ENCODE measurements around the gene ACER1.
"Not testable (repeated sequence)": the region's sequence is repeated elsewhere in the genome, so short reads cannot be mapped to it uniquely, and the experiment has no call there.

ACER1 gene
- total RNA-seq, result 0.70 to 1.7 reads per million in 2 donors

GRCh38 chr19:6333439-6333838, at the start of gene ACER1:
Gene ACER1, minus strand, starts transcription at chr19:6333612. Its CDS starts 61 bp downstream, at chr19:6333551.
- DNase-seq, result no peak

DNA sequence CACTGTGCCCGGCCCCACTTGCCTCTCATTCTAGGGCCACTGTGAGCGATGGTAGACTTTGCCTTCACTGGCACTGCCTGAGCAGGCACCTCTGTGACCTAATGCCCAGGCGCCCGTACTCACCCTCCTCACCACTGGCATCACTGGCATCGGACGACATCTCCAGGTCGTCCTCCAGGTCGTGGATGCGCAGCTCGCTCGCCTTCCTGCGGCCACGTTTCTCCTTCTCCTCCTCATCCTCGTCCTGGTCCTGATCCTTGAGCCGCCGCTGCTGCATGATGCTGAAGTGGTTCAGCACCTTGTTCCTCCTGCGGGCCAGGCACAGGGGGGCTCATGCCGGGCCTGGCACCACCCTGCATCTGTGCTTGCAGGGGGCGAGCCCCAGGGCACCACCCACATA, 49.8 kb upstream of the ACER1 start:
- no peak for DNase-seq

DNA sequence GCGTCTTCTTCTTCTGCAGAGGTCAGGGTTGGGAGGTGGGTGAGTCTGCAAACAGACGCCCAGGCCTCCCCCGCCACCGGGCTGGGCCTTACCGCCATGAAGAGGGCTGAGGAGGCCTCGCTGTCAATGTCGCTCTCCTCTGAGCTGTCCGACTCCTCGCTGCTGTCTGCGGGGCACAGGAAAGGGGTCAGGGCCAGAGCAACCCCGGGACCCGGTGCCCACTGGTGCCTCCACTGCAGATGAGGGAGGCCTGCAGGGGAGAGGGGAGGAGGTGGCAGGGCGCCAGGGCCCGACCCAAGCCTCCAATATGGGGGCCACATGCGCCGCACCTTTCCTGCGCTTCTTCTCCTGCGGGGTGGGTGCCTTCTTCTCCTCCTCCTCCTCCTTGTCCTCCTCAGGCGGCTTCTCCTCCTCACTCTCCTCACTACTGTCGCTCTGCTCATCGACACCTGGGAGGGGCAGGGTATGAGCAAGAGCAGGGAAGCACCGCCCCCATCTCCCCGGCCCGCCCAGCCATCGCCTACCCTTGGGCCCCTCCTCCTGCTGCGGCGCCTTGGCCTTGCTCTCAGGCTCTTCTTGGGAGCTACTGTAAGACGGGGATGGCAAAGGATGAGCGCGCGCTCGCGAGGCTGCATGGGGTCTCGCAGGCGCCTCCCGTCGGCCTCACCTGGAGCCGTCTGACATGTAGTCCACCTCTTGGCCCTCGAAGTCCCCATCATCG, 47.8 kb upstream of the ACER1 start:
- DNase-seq, result no peak

GRCh38 chr19:6379744-6380143, 46.3 kb upstream of the ACER1 start:
- DNase-seq, result no peak

- no peak for DNase-seq
Observed at GRCh38 chr19:6378486-6378885, 45.1 kb upstream of the ACER1 start.

DNA sequence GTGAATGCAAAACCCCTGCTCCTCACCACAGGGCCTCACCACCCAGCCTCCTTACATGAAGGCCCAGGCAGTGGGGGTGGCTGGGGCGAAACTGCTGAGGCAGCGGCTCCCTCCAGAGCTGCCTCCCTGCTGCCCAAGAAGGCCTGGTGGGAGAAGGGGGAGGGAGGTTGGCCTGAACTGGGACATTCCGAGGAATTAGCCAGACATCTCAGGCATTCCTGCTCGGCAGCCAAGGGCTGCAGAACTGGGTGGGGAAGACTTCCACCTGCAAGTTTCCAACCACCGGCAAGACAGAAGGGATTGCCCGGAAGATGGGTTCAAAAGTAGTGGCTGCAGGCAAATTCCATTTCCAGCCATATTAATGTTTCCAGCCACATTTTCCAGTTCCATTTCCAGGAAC, 44.6 kb upstream of the ACER1 start:
- DNase-seq, result no peak

DNA sequence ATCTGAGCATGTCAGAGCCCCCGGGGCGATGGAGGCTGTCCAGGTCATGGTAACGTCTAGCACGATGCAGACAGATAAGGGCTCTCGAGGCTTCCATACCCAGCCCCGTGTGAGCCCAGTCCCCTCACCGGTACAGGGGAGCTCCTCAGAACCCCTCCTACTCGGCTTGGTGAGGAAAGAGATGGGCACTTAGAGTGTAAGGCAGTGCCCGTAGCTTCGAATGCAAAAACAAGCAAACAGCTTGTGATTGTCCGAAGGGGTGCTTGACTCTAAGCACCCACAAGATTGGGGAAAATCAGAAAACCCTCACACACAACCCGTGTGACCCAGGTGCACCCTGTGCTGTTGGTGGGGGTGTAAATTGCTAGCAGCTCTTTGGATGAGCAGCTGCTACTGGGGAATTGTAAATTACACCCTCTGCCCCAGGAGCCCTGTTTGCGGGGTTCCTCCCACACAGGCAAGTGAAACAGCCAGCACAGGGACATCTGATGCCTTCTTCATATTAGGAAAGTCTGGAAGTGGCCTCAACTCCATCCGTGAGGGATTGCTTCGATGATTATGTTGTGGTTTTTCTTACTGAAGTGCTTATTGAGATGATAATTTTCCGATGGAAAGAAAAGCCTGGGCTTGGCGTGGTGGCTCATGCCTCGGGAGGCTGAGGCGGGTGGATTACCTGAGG, 43.2 kb upstream of the ACER1 start:
- DNase-seq, result no peak

GRCh38 chr19:6375411-6376010, 42.1 kb upstream of the ACER1 start, which contains the start of gene PSPN:
Gene PSPN, minus strand, starts transcription at chr19:6375933. Its CDS starts 84 bp downstream, at chr19:6375849.
- no peak for DNase-seq

GRCh38 chr19:6374711-6375410, 41.4 kb upstream of the ACER1 start:
- no peak for DNase-seq

DNA sequence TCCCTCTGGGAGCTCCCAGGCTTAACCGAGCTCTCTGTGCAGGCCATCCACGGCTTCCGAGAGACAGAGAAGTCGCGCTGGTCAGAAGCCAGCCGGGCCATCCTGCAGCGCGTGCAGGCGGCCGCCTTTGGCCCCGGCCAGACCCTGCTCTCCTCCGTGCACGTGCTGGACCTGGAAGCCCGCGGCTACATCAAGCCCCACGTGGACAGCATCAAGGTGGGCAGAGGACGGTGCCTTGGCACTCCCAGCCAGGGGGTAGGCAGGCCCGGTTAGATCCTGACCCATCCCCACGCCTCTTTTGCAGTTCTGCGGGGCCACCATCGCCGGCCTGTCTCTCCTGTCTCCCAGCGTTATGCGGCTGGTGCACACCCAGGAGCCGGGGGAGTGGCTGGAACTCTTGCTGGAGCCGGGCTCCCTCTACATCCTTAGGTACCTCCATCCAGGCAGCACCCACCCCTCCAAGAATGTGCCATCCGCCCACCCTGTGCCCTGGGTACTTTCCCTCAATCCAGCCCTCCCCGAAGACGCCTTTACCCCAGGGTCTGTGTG, 40.8 kb upstream of the ACER1 start:
- DNase-seq, result no peak

- DNase-seq, result no peak
Observed at GRCh38 chr19:6373813-6374108, 40.3 kb upstream of the ACER1 start.

- peak; percentile 99 for DNase-seq
Observed at GRCh38 chr19:6373096-6373812, 39.8 kb upstream of the ACER1 start.

DNA sequence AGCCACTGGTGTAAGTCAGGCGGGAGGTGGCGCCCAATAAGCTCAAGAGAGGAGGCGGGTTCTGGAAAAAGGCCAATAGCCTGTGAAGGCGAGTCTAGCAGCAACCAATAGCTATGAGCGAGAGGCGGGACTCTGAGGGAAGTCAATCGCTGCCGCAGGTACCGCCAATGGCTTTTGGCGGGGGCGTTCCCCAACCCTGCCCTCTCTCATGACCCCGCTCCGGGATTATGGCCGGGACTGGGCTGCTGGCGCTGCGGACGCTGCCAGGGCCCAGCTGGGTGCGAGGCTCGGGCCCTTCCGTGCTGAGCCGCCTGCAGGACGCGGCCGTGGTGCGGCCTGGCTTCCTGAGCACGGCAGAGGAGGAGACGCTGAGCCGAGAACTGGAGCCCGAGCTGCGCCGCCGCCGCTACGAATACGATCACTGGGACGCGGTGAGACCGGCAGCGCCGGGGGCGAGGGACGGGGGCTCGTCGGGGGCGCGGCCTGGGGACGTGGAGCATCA, 39.2 kb upstream of the ACER1 start, which contains the start of gene ALKBH7:
TSS of gene ALKBH7 (plus strand) at position 201 of the 502 bp plus-strand sequence. CDS start at position 228, 27 bp downstream.
- DNase-seq, result peak; percentile 90

- no peak for DNase-seq
Observed at GRCh38 chr19:6364353-6364752, 30.9 kb upstream of the ACER1 start.

- peak; percentile 36 for DNase-seq
Observed at GRCh38 chr19:6362351-6362801, 29.0 kb upstream of the ACER1 start.

- no peak for DNase-seq
Observed at GRCh38 chr19:6362027-6362350, 28.6 kb upstream of the ACER1 start.

DNA sequence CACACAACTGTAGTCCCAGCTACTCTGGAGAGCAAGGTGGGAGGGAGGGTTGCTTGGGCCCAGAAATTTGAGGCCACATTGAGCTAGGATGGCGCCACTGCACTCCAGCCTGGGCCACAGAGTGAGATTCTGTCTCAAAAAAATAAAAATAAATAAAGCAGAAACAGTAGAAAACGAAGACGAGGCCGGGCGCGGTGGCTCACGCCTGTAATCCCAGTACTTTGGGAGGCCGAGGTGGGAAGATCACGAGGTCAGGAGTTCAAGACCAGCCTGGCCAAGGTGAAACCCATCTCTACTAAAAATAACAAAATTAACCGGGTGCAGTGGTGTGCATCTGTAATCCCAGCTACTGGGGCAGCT, 27.4 kb upstream of the ACER1 start:
- DNase-seq, result not testable (repeated sequence)

GRCh38 chr19:6360445-6360844, 27.0 kb upstream of the ACER1 start:
- not testable (repeated sequence) for DNase-seq

DNA sequence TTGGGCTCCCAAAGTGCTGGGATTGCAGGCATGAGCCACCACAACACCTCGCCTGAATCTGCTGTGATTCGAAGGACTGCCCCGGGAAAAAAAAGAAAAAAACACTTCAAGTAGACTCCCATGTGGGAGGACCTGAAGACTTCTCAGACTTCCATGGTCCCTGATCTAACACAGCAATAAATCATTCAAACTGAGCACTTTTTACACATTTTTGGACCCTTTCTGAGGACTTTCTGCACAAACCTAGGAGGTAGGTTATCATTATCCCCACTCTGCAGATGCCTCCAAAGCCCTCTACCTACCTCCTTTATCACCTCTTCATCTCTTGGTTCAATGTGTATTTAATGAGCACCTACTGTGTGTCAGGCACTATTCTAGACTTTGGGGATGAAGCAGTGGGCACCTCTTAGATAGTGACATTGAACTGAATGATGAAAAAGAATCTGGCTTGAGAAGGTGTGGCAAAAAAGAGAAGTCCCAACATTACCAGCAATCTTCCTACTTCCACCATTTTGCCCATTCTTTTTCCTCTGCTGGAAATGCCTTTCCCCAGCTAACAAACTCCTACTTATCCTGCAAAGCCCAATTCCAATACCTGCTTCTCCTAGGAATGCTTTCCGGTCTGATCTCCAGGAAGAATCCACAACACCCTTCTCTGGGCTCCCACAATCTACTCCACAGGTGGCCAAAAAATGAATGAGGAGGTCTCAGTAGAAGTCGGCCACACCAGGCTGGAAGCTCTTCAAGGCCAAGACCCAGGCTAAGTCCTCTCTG, 26.3 kb upstream of the ACER1 start:
- DNase-seq, result no peak

- DNase-seq, result no peak
Observed at GRCh38 chr19:6358003-6358402, 24.6 kb upstream of the ACER1 start.

GRCh38 chr19:6357174-6357573, 23.8 kb upstream of the ACER1 start:
- DNase-seq, result no peak

All from T-helper 9 cell (primary cell).